Loucy (cell line): ENCODE results near the gene SSBP3.

ENCODE experiments used
- CTCF ChIP-seq: fragments of 200-600 bp; sonication (generic); conservative IDR thresholded peaks from 2 replicates; pipeline ENCODE4 v1.5.1; 2014; ENCODE audit warnings: mild to moderate bottlenecking, antibody characterized with exemption, low read length
- EZH2phosphoT487 ChIP-seq: fragments of 200-600 bp; IDR thresholded peaks from 2 replicates; pipeline ENCODE4 v1.6.1; 2018; ENCODE audit warnings: antibody characterized with exemption, mild to moderate bottlenecking, moderate library complexity, borderline replicate concordance

DNA sequence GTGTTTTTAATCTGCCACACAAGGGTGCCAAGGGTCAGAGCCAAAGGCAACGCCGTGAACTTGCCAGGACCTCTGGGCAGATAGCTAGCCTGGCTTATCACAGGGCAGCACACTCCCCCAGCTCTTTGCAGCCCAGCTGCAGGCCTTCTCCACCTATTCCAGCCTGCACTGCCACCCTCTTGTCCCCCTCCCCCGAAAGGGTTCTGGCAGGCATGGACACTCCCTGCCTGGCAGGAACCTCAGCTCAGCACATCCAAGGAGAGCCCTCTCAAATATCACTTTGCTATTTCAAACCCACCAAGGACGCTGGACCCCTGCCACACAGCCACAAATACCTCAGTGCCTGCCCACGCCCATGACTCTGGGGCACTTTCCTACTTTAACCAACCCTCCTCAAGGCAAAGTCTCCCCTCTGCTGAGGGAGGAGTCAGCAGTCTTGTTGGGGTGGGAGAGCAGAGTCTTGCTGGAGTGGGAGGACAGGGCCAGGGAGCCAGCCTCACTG lies 9.1 kb downstream of the SSBP3 start:
- TF ChIP-seq CTCF (no peak), EZH2phosphoT487 (no peak)
